GM11168 (cell line): ENCODE results near the gene REXO1.
"Not testable (repeated sequence)": the region's sequence is repeated elsewhere in the genome, so short reads cannot be mapped to it uniquely, and the experiment has no call there.

Experiments used
- in situ Hi-C: fragments of 300-500 bp; cut with MboI; formaldehyde crosslinking; loops from one replicate; pipeline ENCODE4 v1.12.0; 2022; ENCODE audit warnings: low sequenced_read_pairs; ENCODE audit not compliant: unreplicated experiment

Gene REXO1, protein sequence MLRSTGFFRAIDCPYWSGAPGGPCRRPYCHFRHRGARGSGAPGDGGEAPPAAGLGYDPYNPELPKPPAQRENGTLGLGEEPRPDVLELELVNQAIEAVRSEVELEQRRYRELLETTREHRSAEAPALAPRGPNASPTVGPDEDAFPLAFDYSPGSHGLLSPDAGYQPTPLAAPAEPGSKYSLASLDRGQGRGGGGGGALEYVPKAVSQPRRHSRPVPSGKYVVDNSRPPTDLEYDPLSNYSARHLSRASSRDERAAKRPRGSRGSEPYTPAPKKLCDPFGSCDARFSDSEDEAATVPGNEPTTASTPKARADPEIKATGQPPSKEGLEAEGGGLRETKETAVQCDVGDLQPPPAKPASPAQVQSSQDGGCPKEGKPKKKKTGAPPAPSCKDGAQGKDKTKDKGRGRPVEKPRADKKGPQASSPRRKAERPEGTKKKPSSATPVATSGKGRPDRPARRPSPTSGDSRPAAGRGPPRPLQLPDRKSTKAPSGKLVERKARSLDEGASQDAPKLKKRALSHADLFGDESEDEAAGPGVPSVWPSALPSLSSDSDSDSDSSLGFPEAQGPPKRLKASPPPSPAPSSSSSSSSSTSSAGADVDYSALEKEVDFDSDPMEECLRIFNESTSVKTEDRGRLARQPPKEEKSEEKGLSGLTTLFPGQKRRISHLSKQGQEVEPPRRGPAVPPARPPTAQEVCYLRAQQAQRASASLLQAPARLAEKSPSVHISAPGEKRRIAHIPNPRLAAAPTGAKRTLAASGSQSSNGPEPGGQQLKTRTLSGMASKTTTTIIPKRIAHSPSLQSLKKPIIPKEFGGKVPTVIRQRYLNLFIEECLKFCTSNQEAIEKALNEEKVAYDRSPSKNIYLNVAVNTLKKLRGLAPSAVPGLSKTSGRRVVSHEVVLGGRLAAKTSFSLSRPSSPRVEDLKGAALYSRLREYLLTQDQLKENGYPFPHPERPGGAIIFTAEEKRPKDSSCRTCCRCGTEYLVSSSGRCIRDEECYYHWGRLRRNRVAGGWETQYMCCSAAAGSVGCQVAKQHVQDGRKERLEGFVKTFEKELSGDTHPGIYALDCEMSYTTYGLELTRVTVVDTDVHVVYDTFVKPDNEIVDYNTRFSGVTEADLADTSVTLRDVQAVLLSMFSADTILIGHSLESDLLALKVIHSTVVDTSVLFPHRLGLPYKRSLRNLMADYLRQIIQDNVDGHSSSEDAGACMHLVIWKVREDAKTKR

DNA sequence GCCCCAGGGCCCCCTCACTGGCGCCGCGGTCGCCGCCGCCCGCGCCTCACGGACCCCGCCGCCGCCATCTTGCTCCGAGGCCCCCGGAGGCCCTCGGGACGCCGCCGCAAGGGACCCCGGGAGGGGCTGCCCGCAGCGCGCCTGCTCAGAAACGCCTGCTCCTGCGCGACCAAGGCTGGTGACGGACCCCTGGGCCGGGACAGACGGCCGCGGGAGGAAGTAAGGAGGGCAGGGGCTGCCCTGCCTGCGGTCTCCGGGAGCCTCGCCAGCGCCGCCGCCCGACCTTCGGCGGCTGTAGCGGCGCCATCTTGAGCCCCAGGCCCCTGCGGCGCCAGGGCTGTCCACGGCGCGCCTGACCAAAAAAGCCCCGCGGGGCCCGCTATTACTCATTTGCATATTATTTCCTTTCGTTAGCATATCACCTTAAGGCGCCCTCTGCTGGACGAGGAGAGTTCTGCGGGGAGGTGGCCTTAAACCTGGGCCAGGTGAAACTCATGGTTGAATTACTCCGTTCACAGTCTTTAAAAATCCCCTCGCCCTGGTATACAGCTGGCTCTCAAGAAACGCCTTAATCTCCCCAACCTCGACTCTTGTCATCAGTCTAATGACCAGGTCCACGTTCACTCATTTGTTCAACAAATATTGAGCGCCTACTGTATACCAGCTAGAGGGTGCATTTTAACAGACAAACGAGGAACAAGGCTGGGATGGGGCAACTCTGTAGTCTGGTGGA, at the start of gene REXO1:
Gene REXO1 (minus strand): TSS at position 85 of the 733 bp plus-strand sequence. CDS start 125 bp downstream, outside the sequence.
- in situ Hi-C loops, result no loop called here

DNA sequence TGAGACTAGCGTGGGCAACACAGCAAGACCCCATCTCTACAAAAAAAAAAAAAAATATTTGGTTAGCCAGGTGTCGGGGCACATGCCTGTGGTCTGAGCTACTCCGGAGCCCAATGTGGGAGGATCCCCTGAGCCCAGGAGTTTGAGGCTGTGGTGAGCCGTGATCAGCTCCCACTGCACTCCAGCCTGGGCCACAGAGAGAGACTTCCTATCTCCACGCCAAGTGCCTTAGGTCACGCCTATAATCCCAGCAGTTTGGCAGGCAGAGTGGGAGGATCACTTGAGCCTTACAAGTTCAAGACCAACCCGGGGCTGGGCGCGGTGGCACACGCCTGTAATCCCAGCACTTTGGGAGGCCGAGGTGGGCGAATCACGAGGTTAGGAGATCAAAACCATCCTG, 48.2 kb upstream of the REXO1 start:
- in situ Hi-C loops, result no loop called here

DNA sequence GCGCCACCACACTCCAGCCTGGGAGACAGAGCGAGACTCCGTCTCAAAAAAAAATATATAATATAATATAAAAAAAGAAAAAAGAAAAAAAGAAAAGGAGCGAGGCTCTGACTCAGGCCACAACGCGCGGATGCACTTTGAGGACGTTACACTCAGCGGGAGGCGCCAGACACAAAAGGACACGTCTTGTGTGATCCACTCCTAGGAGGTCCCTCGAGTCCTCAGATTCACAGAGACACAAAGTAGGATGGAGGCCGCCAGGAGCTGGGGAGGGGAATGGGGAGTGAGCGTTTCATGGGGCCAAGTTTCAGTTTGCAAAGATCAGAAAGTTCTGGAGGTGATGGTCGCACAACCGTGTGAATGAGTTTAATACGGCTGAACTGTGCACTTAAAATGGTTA, 45.5 kb upstream of the REXO1 start:
- in situ Hi-C loops, result no loop called here

DNA sequence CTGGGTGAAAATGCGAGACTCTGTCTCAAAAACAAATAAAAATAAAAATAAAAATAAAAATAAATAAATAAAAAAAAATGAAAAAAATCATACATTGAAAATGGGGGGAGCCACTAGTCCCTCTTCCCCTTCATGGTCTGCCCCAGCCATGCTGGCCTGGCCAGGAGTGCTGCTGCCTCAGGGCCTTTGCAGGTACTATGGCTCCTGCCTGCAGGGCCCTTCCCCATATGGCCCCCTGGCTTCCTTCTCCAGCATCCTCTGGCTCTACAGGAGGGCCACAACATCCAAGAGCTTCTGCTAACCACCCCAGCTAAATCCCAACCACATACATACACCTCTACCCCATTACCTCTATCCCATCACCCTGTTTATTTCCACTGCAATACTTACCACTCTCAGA, 41.6 kb upstream of the REXO1 start:
- in situ Hi-C loops, result no loop called here

DNA sequence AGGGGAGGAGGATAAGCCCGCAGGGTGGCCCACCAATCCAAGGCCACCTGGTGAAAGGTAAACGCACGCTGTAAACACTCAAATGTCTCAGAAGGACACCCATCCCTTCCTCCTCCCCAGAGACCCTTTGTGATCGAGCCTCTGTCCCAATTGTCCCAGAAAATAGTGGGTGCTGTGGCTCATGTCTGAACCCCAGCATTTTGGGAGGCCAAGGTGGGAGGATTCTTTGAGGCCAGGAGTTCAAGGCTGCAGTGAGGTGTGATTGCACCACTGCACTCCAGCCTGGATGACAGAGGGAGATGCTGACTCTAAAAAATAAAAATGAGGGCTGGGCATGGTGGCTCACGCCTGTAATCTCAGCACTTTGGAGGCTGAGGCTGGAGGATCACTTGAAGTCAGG, 40.1 kb upstream of the REXO1 start:
- in situ Hi-C loops, result no loop called here

DNA sequence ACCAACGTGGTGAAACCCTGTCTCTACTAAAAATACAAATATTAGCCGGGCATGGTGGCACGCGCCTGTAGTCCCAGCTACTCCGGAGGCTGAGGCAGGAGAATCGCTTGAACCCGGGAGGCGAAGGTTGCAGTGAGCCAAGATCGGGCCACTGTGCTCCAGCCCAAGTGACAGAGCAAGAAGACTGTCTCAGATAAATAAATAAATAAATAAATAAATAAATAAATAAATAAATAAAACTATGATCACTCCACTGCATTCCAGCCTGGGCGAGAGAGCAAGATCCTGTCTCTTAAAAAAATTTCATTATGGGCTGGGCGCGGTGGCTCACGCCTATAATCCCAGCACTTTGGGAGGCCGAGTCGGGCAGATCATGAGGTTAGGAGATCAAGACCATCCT, 38.1 kb upstream of the REXO1 start:
- in situ Hi-C loops, result not testable (repeated sequence)

DNA sequence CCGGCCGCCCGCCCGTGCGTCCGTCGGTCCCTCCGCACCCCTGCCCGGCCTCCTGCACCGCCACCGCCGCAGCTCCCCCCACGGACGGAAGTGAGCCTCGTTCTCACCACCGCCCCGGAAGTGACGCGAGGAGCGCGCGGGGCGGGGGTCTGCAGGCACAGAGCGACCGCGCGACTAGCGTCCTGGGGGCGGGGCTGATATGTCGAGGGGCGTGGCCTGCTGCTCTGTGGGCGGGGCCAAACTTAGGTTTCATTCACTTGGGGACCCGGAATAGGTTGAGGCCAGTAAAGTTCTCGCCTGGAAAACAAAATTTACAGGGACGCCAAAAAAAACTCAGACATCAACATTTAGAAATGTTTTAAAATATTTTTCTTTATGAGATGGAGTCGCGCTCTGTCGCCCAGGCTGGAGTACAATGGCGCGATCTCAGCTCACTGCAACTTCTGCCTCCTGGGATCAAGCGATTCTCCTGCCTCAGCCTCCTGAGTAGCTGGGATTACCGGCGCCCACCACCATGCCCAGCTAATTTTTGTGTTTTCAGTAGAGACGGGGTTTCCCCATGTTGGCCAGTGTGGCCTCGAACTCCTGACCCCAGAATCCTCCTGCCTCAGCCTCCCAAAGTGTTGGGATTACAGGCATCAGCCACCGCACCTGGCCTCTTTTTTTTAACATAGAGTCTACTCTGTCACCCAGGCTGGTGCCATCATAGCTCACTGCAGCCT, 37.3 kb upstream of the REXO1 start, which contains the start of gene ABHD17A:
Gene ABHD17A (minus strand): TSS at position 99 of the 722 bp plus-strand sequence. CDS start 3,930 bp downstream, outside the sequence.
- in situ Hi-C loops, result not testable (repeated sequence)

DNA sequence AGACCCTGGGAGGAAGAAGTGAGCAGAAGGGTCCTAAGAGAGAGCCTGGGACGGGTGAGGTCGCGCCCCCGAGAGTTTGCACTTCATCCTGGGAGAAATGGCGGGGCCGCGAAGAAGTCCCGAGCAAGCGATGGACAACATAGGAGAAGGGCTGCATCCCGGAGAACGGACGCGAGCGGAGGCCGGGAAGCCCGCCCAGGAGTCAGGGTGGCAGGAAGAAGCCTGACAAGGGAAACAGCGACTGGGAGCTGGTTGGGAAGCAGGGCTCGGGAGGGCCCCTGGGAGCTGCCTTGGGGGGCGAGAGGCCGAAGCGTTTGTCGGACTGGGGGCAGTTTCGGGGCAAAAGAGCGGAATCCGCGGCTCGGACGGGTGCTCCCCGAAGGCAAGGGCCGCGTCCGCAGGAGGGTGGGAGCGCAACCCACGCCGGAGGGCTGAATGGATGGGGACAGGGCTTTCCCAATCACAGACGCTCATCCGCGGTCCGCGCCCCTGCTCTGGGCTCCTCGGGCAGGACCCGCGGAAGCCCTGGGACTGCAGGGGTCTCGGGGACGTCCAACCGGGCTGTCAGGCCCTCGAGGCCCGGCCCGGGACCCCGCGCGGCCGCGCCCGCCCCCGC, 36.5 kb upstream of the REXO1 start:
- in situ Hi-C loops, result no loop called here

DNA sequence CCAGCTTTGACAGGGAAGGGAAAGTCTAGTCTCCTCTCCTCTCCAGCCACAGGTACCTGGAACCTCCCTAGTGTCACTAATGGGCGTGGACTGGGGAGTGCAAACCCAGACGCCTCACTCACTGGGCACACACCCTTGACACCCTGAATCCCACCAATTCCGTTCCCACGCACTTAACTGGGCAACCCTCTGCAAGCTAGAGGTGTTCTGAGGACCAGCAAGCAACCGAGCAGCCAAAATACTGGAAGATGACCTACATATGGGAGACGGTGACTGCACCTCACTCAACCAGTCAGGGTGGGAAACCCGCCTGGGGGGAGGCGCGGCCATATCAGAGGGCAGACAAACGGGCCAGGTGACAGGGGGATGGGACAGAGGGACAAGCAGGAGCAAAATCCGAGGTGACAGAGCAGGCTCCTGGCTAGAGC, 36.0 kb upstream of the REXO1 start:
- in situ Hi-C loops, result no loop called here

DNA sequence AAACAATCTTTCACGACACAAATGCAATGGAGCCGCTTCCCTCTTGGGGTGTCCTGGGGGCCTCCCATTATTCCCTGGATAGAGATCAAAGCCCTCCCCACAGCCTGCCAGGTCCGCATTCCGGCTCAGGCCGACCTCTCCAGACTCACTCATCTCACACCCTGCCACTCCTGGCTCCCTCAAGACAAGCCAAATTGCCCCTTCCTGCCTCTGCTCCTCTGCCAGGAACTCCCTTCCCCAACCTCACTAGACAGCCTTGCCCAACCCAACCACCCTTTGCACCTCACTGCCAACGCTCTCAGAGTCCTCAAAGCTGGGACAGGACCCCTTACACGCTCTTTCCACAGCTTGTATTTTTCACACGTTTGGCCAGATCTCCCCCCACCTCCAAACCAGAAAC, 35.5 kb upstream of the REXO1 start:
- in situ Hi-C loops, result no loop called here

DNA sequence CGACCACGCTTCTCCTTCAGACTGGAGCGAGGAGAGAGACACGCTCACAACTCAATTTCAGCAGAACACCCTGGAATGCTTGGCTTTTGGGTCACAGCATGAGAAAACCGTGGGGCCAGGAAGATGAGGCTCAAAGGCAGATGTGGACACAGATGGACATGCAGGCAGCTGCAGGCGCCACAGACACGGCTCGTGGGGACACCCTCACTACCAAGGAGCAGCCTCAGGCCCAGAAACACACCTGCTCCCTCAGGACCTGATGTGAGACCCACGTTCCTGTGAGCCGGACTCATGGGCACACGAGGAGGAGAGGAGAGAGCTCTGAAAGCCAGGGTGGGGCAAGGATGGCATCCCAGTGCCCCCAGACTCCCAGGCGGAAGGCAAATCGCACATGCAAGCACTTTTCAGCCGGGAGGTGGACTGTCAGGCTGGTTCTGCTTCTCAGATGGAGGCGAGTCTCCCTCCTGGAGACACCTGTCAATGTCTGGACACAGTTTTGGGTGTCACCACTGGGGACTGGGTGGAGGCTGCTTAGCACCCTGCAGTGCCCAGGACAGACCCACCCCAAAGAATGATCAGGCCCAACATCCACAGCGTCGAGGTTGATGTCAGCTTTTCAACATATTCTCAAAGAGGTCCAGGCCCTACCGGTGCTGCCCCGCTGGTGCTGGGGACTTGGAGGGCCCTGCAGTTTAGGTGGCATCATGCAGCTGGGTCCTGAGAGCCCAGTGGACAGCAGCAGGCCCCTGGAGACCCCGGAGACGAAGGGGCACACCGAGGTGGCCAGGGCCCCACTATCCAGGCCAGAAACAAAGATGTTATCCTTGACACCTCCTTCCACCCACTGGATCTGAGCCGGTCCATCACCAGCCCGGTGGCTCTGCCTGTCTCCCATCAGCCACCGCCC, 34.8 kb upstream of the REXO1 start:
- in situ Hi-C loops, result no loop called here

DNA sequence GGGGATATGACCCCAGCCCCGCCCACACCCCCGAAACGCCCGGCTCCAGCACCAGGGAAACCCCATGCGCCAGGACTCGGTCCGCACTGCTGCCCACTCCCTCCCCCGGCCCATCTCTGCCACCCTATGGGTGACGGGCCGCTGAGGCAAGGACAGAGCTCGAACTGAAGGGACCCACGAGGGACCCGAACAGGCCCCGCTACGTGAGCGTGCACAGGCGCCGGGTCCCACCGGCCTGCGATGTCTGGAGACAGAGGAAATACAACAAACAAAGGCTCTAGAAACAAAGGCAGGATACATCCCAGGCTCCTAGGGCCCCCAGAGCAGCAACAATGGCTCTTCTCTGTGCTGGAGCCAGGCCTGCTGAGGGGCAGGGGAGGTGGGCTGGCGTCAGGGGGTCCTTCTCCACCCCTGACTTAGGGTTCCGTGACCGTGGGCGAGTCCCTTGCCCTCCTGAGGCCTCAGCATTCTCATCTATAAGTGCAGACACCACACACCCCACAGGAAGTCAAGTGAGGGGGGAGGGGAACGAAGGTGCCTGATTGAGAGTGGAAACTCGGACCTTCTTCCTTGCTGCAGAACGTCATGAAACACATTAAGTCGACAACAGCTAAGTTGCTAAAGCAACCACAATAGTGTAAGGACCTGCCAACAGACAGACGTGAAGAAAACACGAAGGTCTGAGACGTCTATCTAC, 34.0 kb upstream of the REXO1 start:
- in situ Hi-C loops, result no loop called here

DNA sequence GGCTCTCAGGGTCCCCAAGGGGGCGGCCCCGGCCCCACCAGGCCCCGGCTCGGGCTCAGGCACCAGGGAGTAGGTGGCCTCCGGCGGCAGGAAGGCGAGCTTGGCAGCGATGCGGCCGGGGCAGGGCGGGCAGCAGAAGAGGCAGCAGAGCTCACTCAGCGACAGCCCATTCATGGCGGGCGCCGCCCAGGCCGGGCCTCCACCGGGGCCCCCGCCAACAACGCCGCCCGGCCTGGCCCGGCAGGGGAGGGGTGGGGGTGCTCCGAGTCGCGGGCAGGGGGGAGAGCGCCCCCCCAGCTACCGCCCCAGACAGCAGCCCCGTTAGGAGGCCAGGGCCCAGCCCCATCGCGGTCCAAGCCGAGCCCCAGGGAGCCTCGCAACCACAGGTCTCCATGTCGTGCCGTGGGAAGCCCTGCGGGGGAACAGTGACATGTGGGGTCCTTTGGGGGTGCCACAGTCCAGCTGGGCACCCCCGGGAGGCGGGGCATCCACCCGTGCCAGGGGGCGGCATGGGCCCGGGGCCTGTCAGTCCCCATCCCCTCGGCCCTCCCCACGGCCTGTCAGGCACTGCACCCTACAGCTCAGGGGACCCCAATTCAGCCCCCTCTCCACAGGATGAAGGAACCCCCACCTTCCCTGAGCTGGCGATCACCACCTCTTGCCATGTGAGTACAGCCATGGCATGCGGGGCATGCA, 33.3 kb upstream of the REXO1 start:
- in situ Hi-C loops, result not testable (repeated sequence)

DNA sequence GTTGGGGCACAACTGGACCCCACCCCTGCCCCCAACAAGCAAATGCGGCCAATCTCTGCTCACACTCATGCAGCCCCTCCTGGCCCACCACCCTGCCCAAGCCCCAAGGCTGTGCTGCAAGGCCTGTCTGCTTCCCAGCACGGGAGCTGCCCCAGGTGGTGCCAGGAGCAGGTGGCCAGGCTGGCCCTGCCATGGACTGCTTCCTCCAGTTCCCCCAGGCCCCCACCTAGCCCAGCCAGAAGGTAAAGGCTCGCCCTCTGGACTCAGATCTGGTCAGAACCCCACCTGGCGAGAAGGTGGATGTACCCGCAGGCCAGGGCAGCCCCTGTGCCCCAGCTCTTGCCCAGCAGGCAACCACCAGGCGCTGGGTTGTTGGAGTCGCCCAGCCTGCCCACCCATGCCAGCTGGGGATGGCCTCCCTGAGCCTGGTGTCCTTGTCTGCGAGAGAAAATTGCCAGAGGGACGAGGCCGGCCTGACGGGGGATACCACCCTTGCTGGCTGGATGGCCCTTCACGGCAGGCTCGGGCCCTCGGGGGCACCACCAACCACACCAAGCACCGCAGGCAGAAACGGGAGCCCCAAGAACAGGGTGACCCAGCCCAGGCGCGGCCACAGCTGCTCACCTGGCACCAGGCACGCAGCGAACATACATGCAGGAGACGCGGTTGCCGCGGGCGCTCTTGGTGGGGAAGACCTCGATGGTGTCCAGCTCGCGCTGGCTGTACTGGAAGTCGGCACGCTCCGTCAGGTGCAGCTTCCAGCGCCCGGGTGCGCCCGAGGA, 32.5 kb upstream of the REXO1 start:
- in situ Hi-C loops, result no loop called here

DNA sequence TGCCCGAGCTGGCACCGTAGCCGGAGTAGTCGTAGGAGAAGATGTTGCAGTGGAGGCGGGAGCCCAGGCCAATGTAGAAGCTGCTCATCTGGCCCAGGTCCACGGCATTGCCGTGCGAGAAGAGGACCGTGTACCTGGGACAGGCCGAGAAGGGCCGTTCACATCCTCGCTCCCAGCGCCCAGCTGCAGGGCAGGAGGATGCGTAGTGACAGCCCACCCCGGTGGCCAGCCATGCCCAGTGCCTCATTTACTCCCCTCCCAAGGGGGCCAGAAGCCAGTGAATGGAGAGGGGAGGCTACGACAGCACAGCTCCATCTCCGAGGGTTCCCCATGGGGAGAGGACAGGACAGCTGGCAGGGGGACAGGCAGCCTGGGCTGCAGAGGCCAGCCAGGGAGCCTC, 31.7 kb upstream of the REXO1 start:
- in situ Hi-C loops, result not testable (repeated sequence)

DNA sequence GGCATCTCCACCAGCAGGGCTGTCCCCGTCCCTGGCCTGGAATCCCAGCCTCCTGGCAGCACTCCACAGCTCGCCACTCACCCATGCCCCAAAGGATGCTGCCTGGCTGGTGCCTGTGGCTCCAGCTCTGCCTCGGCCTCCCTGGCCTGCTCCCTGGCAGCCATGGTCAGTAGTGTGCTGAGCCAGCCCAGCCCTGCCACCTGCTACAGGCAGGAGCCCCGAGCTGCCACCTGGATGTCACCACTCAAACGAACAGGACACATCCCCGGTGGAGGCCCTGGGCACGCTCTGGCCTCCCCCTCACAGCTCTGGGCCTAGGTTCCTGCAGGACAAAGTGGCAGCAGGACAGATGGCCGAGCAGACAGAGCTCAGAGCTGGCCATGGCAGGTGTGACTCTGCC, 30.3 kb upstream of the REXO1 start:
- in situ Hi-C loops, result not testable (repeated sequence)
